Measurements from ENCODE around the gene TMED1. TPM values are rescaled to one million over a fixed set of nuclear protein-coding genes. Genes with fewer than 3 reads are reported as not detected.
A peak's percentile ranks its signal among the peaks of the same experiment; 100 is the strongest.

TMED1 gene
- 10 to 100 TPM; 12.8 to 24.7 (median 15.3) TPM for total RNA-seq
- long read RNA-seq, donor 1, transcript TMED1-201 (4 exons, 1,340 nt), result major isoform, 31 of 38 reads
- long read RNA-seq, donor 1, partial matches to known transcripts, result 2 of 38 reads
- long read RNA-seq, donor 1, other reads (novel, unspliced or antisense), result 3 of 38 reads
- long read RNA-seq, donor 2, transcript TMED1-201 (4 exons, 1,340 nt), result major isoform, 18 of 18 reads
- long read RNA-seq, donor 2, partial matches to known transcripts, result 0 of 18 reads
- long read RNA-seq, donor 2, other reads (novel, unspliced or antisense), result 0 of 18 reads

- intact Hi-C loops (cut with DNase I, micrococcal nuclease), result no loop called here
- TF ChIP-seq CTCF (IDR thresholded peaks at IDR 0.05), result peak; percentile 36
- peaks cover 7% of the 10 kb centered on the region for H3K4me1 ChIP-seq (ENCODE audit: low read depth)
- H3K9me3 ChIP-seq, result peaks cover 2% of the 10 kb centered on the region
- peak within 1 kb of the TSS; percentile 47 for H3K4me3 ChIP-seq
- peaks cover 9% of the 10 kb centered on the region for H3K36me3 ChIP-seq (ENCODE audit: low read depth)
- ATAC-seq, result peak; percentile 89
- peak; percentile 95 to 100 (median 98) for DNase-seq
Measured at GRCh38 chr19:10835754-10836478, at the start of gene TMED1. TMED1 (minus strand) TSS chr19:10836212; CDS start chr19:10836191, 21 bp downstream.

GRCh38 chr19:10885201-10886169 lies 49.5 kb upstream of the TMED1 start:
- DNase-seq (no peak), ATAC-seq (no peak)
- Histone ChIP-seq H3K9me3 (no peaks in the 10 kb centered on the region), H3K4me1 (ENCODE audit: low read depth) (peaks cover 2% of the 10 kb centered on the region), H3K36me3 (ENCODE audit: low read depth) (no peaks in the 10 kb centered on the region), H3K4me3 (no peak overlapping the region)
- intact Hi-C loops (cut with DNase I, micrococcal nuclease), result no loop called here
- TF ChIP-seq CTCF (IDR thresholded peaks at IDR 0.05), result no peak

GRCh38 chr19:10884274-10884673 lies 48.3 kb upstream of the TMED1 start:
- ATAC-seq (no peak), DNase-seq (no peak)
- peaks cover 2% of the 10 kb centered on the region for H3K4me1 ChIP-seq (ENCODE audit: low read depth)
- H3K9me3 ChIP-seq, result no peaks in the 10 kb centered on the region
- intact Hi-C loops (cut with DNase I, micrococcal nuclease), result no loop called here
- no peaks in the 10 kb centered on the region for H3K36me3 ChIP-seq (ENCODE audit: low read depth)
- no peak overlapping the region for H3K4me3 ChIP-seq
- TF ChIP-seq CTCF (IDR thresholded peaks at IDR 0.05), result no peak

GRCh38 chr19:10882108-10882457 lies 46.1 kb upstream of the TMED1 start:
- Histone ChIP-seq H3K36me3 (ENCODE audit: low read depth) (no peaks in the 10 kb centered on the region), H3K4me1 (ENCODE audit: low read depth) (peaks cover 11% of the 10 kb centered on the region), H3K9me3 (no peaks in the 10 kb centered on the region), H3K4me3 (no peak overlapping the region)
- ATAC-seq (no peak), DNase-seq (no peak)
- intact Hi-C loops (cut with DNase I, micrococcal nuclease), result no loop called here
- TF ChIP-seq CTCF (IDR thresholded peaks at IDR 0.05), result no peak

- Histone ChIP-seq H3K9me3 (no peaks in the 10 kb centered on the region), H3K4me3 (no peak overlapping the region), H3K4me1 (ENCODE audit: low read depth) (peaks cover 12% of the 10 kb centered on the region), H3K36me3 (ENCODE audit: low read depth) (no peaks in the 10 kb centered on the region)
- ATAC-seq (no peak), DNase-seq (no peak)
- TF ChIP-seq CTCF (IDR thresholded peaks at IDR 0.05), result no peak
- intact Hi-C loops (cut with DNase I, micrococcal nuclease), result no loop called here
Measured at GRCh38 chr19:10881403-10882107, 45.5 kb upstream of the TMED1 start.

Measured in mucosa of descending colon (tissue), 3 donors.